GDM1 (cell line): ENCODE results near the gene MPO.

Source experiments
- DNase-seq: peaks from one replicate; lab custom pipeline; 2025; lab: John Stamatoyannopoulos, UW

MPO gene, protein sequence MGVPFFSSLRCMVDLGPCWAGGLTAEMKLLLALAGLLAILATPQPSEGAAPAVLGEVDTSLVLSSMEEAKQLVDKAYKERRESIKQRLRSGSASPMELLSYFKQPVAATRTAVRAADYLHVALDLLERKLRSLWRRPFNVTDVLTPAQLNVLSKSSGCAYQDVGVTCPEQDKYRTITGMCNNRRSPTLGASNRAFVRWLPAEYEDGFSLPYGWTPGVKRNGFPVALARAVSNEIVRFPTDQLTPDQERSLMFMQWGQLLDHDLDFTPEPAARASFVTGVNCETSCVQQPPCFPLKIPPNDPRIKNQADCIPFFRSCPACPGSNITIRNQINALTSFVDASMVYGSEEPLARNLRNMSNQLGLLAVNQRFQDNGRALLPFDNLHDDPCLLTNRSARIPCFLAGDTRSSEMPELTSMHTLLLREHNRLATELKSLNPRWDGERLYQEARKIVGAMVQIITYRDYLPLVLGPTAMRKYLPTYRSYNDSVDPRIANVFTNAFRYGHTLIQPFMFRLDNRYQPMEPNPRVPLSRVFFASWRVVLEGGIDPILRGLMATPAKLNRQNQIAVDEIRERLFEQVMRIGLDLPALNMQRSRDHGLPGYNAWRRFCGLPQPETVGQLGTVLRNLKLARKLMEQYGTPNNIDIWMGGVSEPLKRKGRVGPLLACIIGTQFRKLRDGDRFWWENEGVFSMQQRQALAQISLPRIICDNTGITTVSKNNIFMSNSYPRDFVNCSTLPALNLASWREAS

DNA sequence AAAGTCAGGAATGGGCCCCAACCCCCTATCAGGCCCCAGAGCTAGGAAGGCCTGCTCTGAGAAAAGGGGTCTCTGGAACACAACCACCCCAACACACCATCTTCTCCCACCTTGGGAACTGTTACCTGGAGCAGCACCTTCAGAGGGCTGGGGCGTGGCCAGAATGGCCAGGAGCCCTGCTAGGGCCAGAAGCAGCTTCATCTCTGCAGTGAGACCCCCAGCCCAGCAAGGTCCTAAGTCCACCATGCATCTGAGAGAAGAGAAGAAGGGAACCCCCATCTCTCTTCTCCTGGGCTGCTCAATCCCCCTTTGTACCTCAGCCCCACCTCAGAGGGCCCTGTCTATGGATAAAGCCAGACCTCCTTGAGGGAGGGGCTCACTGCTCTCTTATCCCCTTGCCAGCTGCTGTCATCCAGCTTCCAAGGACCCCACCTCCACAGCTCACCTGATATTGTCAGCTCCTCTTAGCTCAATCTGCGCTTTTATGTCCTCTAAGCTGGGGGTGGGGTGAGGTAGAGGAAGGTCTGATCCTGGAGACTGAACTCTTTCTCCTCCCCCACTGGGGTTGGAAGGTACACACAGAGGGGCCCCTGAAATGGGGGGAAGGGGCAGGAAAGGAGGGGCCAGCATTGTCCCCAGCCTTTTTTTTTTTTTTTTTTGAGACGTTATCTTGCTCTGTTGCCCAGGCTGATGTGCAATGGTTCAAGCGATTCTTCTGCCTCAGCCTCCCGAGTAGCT is at the start of gene MPO:
Gene MPO (minus strand): TSS at position 456 of the 738 bp plus-strand sequence. CDS start 177 bp downstream, at position 279.
- no peak for DNase-seq

DNA sequence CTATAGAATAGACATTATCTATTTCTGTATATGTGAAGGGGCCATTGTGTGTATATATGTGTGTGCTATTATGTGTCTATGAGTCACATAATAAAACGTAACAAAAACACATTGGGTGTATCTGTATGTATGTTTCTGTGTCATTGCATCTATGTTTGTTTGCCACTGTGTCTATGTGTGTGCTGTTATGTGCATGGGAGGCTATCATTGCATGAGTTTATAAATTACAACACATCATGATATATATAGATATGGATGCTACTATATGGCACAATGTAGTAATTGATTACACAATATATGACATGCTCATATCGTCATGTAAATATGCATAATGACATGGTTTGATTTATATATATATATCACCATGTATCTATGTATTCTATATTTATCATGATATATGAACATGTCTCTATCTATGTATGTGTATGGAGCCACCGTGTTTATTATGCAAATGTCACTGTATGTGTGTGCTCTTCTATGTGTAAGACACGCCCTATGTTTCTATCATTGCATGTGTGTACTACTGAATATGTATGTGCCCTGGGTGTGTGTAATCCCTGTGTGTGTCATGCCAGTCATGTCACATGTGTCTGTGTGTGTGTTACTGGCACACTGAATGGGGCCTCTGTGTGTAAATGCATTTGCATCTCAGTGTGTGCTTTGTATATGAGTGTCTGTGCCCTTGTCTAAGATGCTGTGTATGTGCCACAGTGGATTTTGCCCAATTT is 49.2 kb upstream of the MPO start:
- no peak for DNase-seq

DNA sequence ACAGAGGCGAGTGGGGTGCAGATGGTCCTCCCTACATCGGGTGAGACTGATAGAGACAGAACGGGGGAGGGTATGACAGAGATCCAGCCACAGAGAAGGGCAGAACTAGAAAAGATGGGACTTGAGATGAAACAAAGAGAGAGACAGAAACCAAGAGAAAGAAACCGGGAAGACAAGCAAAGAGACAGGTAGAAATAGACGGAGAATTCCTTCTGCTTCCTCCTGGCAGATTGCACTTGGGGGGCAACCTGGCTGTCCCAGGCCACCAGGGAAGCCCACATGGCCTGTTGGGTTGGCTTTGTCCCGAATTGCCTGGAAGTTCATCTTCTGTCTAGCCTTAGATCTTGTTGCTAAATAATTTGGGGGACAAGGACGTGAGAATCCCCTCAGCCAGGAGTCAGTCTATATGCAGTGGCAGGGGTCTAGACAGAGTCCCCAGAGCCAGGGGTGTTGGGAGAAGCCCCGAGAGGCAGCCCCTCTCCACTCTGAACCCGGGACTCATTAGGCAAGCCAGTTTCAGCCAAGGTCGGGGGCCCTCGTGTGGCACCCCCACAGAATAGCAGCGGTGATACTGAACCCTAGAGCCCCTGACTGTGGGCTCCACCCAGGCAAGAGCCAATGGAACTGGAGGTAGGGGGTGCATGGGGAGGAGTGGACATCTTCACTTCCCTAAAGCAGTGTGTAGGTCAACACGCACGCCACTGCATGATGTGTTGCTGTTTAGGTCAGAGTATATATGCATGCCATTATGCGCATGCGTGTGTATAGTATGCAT is 48.5 kb upstream of the MPO start:
- DNase-seq: peak; percentile 87

DNA sequence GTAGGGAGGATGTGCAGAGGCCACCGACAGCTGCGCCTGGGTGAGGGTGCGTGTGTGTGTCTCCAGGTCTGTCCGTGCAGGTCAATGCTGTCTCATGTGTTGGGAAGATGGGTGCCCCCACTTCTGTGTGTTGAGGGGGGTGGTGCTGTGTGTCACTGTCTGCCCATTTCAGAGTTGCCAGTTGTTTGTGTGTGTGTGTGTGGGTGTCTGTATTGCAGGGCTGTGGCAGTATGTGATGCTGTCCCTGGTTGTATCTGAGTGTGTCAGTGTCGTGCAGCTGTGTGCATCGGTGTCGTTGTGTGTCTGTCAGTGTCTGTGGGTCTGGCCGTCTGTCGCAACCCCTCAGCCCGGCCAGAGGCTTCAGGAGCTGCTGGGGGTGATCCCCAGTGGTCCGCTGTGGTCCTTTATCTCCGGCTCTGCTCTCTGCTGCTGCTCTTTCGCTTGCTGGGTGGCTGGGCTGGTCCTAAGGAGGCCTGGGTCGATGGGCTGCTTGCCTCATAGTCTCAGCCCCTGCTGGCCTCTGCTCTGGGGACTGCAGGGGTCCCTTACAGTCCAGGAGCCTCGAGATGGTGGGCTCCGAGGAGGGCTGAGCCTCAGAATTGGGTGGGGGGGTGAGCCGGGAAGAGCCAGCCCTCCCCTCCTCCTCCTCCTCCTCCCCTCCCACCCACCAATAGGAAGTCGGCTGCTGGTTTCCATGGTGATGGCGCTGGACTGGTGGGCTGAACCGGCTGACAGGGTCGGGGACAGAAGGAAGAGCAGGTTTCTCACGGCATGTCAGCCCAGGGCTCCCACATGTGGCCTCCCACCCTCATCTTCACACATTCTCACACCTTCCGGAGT is 47.7 kb upstream of the MPO start, which contains the start of gene TSPOAP1:
Gene TSPOAP1 (minus strand): TSS at position 601 of the 840 bp plus-strand sequence. CDS start 875 bp downstream, outside the sequence.
- peak; percentile 90 for DNase-seq

DNA sequence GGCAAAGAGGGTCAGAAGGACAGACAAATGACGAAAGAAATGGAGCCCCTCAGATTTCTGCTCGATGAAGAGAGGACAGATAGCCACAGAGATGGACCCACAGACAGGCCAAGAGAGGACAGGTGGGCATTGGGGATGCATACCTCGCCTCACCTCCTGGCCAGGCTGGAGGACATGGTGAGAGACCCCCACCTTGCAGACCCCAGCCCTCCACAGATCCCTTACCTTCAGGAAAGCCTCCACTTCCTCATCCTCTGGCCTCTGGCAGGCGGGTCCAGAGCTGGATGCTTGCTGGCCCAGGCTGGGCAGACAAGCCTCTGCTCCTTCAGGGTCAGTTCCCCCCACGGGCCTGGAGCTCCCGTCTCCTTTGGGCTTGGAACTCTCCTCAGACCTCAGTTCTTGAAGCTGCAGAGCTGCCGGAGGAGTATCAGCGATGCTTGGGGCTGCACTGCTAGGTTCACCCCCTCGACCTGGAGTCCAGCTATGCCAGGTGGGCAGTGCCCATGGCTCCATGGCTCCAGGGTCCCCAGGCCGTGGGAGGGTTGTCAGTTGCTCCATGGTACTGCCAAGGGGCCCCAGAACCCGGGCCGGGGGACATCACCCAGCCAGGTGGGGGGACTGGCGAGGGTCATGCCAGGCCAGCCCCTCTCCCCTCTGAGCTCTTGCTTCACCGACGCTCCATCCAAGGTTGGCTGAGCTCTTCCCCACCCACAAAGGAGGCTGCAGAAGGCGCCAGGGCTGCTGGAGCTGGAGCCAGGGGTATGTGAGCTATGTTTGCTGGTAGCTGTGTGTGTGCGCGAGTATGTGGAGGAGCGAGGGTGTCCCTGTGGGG is 46.8 kb upstream of the MPO start:
- DNase-seq: no peak

DNA sequence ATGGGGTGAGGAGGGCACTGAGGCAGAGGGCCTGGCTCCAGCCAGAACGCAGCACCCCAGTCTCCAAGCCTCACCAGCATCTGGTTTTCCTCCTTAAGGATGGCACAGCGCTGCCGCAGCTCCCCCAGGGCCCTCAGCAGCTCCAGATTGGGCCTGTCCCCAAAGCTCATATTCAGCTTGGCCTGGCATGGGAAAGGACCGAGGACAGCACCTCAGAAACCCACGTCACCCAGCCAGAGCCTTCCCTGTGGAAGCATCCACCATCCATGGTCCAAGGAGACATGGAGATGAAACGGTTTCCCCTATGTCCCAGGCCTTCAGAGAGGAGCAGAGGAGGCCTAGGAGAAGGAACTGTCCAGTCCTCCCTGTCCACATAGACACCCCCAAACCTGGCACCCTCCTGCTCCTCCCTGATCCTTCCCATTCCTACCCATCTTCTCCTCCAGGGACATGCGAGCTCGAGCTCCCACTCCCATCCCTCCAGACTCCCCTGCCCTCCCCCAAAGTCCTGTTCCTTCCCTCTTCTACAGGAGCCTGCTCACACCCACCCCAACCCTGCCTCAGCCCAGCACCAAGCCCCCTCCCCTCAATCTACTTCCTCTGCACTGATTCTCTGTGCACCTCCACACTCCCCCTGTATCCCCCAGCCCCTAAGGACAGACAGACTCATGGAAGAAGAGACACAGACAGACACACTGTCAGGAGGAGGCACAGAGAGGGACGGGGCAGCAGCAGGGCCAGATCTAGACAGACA is 46.1 kb upstream of the MPO start:
- no peak for DNase-seq

DNA sequence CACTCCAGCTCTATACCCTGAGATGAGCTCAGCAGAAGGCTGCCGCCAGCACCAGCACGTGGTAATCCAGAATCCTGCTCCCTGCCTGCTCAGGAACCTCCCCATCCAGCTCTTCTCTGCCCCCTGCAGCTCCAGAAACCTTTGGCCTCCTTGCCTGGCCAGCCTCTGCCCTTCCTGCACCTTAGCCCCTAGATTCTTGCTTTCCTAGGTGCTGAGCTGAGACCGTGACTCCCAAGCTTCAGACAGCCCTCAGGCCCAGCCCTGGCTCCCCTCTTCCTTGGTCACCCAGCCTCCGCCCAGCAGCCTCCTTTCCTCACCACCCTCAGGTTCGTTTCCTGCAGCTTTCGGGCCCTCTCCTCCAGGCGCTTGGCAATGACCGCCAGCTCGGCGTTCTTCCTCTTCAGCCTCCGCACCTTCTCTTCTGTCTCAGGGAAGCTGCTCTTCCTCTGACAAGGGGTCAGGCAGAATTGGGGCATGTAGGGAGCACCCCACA is 45.3 kb upstream of the MPO start:
- no peak for DNase-seq

DNA sequence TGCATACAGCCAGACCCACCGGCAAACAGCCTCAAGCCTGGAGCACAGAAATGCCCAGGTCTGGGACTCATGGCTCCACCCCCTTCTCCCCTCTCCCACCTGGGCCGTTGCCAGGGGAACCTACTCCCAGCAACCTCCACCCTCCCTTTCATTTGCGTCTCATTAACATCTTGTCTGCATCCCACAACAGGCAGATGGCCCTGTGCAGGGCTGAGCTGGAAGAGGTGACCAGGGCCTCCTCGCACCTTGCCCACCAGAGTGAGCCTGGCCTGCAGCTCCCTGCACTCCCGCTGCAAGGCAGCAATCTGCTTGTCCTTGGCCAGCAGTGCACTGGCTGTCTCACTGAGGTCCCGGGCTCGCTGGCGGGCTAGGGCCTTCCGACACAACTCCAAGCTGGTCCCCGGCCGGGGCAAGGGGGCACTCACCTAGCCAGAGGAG is 44.6 kb upstream of the MPO start:
- DNase-seq: no peak

DNA sequence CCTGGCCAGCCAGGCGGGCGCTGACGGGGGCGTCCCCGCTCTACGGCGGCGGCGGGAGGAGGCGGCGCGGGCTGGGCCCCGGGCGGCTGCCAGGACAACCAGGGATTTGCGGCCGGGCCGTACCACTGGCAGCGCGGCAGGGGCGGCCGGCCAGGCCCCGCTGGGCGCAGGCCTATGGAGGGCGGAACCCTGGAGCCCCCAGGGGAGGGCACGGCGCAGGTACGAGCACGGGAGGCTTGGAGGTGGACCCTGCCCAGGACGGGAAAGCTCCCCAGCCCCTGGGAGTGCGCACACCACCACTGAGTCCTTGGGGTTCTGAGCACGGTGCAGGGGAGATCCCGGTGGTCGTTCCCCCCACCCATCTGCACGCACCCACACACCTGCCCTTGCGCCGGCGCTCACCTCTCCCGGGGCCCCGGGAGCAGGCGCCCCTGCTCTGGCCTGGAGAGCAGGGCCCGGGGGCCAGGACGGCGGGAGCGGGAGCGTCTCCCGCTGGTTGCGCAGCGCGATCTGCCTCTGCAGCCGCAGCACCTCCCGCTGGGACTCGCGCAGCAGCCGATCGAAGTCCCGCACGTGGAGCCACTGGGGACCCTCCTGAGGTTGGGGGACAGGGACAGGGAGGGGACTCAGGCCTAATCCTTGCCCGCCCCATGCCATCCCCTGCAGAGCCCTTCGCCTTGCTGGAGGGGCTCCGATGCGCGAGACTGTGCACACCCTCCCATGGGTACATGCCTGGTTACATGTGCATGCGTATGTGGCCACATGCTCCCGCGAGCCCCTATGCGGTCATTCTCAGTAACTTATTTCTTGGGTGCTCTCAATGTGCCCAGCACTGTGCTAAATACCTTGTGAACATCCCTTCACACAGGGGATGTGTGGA is 43.9 kb upstream of the MPO start:
- no peak for DNase-seq

DNA sequence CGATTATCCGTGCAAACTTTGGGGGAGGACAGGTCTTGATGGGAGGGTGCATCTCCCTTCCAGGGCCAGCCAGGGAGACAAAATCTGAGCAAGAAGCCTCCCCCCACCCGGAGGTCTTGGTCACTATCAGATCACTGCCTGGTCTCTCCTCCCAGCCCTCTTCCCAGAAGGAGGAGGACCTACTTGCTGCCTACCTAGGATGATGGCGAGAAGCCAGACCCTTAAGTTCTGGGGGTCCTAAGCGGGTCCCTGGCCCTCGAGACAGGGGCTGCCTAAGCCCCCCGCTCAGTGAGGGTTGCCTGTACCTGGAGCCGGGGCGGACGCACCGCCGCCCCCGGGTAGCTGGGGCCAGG is 43.3 kb upstream of the MPO start:
- no peak for DNase-seq

DNA sequence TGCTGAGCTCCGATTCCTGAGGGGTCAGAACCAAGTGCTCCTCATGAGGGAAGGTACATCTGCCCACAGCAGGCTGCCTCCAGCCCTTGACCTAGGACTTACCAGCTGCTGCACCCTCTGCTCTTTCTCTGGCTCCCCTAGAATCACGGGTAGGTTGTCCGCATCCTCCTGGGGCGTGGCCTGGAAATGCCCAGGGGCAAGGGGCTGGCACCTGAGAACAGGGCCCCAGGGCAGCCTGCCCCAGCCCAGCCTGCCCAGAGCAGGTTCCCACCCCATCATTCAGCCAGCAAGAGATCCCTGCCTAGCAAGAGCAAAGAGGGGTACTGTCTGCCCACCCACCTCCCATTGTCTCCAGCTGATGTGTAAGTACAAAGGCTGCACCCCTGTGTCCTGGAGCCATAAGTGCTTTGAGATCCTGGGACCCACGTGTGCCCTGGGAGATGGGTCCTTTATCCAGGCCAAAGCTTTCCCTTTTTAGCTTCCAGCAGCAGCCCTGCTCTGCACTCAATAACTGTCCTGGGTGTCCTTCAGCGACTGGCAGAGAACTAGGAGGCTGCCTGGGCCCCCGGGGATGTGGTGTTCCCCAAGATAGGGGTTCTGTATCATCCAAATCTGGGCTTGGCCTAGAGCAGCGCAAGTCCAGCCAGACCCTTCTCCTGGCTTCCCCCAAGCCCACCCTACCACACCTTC is 42.8 kb upstream of the MPO start:
- DNase-seq: no peak

DNA sequence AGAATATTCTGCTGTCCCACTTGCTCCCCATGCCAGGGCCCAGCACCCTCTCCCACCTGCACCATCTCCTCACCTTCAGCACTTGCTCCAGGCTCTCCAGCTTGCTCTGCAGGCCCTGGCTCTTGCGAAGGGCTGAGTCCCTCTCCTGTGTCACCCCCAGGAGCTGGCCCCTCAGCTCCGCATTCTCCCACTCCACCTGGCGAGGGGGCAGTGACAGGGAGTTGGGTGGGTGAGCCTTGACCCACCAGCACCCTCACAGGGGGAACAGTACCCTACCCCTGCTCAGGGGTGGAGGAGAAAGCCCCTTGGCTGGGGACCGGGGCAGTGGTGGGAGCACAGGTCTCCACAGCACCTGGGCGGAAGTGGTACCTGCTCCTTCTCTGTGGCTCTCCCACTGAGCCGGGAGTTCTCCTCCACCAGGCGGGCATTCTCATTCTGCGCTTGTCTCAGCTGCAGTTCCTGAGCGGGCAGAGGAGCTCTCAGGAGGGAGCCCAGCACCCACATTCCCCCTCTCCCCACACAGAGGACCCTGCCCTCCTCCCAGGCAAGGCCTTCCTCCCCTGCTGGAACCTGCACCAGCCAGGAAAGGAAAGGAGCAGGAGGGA is 41.9 kb upstream of the MPO start:
- DNase-seq: no peak

DNA sequence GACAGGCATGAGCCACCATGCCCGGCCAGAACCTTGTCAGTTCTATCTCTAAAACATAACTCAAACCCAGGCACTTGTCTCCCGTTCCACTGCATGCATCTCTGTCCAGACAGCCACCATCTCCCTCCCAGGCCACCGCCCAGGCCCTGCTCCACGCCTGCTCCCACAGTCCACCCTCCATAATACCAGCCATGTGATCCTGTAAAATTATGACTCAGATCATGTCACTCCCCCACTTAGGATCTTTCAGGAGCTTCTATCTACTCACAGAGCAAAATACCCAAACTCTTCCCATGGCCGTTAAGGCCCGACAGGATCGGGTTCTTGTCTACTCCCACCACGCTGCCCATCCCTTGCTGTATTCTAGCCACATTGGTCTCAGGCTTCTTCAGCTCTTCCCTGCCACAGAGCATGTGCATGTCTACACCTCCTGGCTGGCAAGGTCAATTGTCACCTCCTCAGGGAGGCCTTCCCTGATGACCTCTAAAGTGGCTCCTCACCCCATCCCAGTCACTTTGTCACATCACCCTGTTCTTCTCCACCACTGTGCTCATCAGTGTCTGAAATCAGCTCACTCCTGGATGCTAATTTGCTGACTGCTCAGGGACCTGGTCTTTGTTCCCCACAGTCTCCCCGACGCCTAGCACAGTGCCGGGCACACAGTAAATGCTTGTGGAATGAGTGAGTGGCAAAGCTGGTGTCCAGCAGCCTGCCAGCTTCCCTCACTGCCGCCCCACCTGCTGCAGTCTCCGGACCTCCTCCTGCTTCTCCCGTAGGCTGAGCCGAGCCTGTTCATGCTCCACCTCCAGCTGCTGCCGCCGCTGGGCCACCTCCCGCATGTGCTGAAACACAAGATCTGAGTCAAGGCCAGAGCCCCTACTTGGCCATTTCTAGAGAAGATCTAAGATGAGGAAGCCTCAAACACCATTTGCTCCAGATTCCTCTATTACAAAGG is 41.1 kb upstream of the MPO start:
- DNase-seq: no peak

DNA sequence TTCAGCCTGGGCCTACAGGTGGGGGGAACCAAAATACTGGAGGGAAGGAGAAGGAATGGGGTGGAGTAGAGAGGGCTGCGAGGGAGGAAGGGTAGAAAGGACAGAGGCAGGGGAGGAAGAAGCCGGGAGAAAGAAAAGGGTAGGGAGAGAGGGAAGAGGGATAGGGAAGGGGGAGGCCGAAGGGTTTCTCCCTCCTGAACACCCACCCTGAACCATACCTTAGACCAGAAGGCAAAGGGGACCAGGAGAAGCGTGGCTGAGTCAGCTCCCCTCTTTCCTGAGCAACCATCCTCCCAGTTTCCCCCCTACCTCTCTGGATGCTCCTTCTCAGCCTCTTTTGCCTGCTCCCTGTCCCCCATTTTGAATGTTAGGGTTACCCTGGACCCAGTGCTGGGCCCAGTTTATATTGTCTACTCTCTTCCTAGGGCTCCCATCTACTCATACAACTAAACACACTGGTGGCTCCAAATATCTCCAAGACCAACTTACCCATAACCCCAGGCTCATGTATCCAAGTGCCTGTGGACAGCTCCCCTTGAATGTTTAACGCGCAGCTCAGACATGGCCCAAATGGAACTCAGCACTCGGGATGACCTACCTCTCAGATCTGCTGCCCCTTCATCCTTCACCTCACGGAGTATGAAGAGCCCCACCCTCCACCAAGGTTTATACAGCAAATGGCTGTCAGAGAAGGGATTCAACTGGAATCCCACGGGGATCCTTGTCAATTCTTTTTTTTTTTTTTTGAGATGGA is 40.0 kb upstream of the MPO start:
- no peak for DNase-seq
